AG08395 (cell line): Measurements from ENCODE around the gene RABEP2.
"Not testable (repeated sequence)": the region's sequence is repeated elsewhere in the genome, so short reads cannot be mapped to it uniquely, and the experiment has no call there.

Experiments
- DNase-seq: peaks from one replicate; pipeline ENCODE4 v3.0.0; 2012; ENCODE audit warnings: mixed read lengths, low spot score

Gene RABEP2

GRCh38 chr16:28932339-28933141 lies 7.5 kb upstream of the RABEP2 start:
- no peak for DNase-seq

- no peak for DNase-seq
Measured at GRCh38 chr16:28931801-28932225, 6.8 kb upstream of the RABEP2 start, which contains the start of gene CD19. TSS of gene CD19 (plus strand) at chr16:28931971. CDS start at chr16:28932001, 30 bp downstream.

GRCh38 chr16:28930652-28931051 lies 5.6 kb upstream of the RABEP2 start:
- DNase-seq, result no peak

- DNase-seq, result no peak
Measured at GRCh38 chr16:28930203-28930602, 5.2 kb upstream of the RABEP2 start.

GRCh38 chr16:28927815-28928214 lies 2.8 kb upstream of the RABEP2 start:
- no peak for DNase-seq

GRCh38 chr16:28926284-28926683 lies 1.2 kb upstream of the RABEP2 start:
- DNase-seq, result not testable (repeated sequence)

GRCh38 chr16:28925386-28926228 lies 569 bp upstream of the RABEP2 start:
- peak; percentile 74 for DNase-seq

GRCh38 chr16:28924399-28924761 lies 658 bp downstream of the RABEP2 start:
- no peak for DNase-seq

- DNase-seq, result no peak
Measured at GRCh38 chr16:28923652-28924398, 1.2 kb downstream of the RABEP2 start.

- DNase-seq, result no peak
Measured at GRCh38 chr16:28923231-28923587, 1.8 kb downstream of the RABEP2 start.

- DNase-seq, result no peak
Measured at GRCh38 chr16:28918698-28919097, 6.3 kb downstream of the RABEP2 start.

- DNase-seq, result no peak
Measured at GRCh38 chr16:28917095-28917494, 7.9 kb downstream of the RABEP2 start.

GRCh38 chr16:28915181-28915580 lies 9.9 kb downstream of the RABEP2 start:
- peak; percentile 56 for DNase-seq

GRCh38 chr16:28913946-28914724 lies 10.9 kb downstream of the RABEP2 start:
- DNase-seq, result no peak

- DNase-seq, result no peak
Measured at GRCh38 chr16:28912558-28912957, 12.5 kb downstream of the RABEP2 start.

GRCh38 chr16:28910086-28911031 lies 14.7 kb downstream of the RABEP2 start:
- DNase-seq, result no peak

- DNase-seq, result no peak
Measured at GRCh38 chr16:28905800-28906372, 19.2 kb downstream of the RABEP2 start.

GRCh38 chr16:28905229-28905754 lies 19.7 kb downstream of the RABEP2 start:
- DNase-seq, result no peak

- DNase-seq, result no peak
Measured at GRCh38 chr16:28904828-28905227, 20.2 kb downstream of the RABEP2 start.

- no peak for DNase-seq
Measured at GRCh38 chr16:28904363-28904762, 20.7 kb downstream of the RABEP2 start.
